NB4 (cell line): ENCODE measurements around the gene TCHH.

ENCODE experiments used
- DNase-seq: peaks from one replicate; pipeline ENCODE4 v3.0.0; 2010; ENCODE audit warnings: low read depth
- H3K4me3 ChIP-seq: one replicate; pipeline ENCODE4 v1.5.1; 2011; ENCODE audit warnings: mild to moderate bottlenecking, low read depth, low read length, moderate library complexity
- MYC ChIP-seq: IDR thresholded peaks from 2 replicates; pipeline ENCODE4 v1.6.1; 2011; ENCODE audit warnings: low read depth, low read length
- POLR2A ChIP-seq: IDR thresholded peaks from 2 replicates; pipeline ENCODE4 v1.6.1; 2011; ENCODE audit warnings: mild to moderate bottlenecking; ENCODE audit not compliant: insufficient read length; ENCODE audit errors: extremely low read depth
- TF ChIP-seq, protein P1 (sequence below): IDR thresholded peaks from one replicate; pipeline ENCODE4 v1.5.1; 2012; ENCODE audit warnings: low read depth, low read length
- TF ChIP-seq, protein P2 (sequence below): IDR thresholded peaks from 2 replicates; pipeline ENCODE4 v1.6.1; 2011; ENCODE audit warnings: low read depth, low read length

Gene TCHH

DNA sequence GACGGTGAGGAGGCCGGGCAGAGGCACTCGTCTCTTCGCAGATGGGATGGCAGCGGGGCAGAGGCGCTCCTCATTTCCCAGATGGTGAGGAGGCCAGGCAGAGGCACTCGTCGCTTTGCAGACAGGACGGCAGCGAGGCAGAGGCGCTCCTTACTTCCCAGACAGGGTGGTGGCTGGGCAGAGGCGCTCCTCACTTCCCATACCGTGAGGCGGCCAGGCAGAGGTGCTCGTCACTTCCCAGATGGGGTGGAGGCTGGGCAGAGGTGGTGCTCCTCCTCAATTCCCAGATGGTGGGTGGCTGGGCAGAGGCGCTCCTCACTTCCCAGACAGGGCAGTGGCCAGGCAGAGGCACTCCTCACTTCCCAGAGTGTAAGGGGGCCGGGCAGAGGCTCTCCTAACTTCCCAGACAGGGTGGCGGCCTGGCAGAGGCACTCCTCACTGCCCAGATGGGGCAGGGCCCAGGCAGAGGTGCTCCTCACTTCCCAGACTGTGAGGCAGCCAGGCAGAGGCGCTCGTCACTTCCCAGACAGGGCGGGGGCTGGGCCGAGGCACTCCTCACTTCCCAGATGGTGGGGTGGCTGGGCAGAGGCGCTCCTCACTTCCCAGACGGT is 36.3 kb downstream of the TCHH start:
- no peak overlapping the region for H3K4me3 ChIP-seq
- TF ChIP-seq, protein P1, sequence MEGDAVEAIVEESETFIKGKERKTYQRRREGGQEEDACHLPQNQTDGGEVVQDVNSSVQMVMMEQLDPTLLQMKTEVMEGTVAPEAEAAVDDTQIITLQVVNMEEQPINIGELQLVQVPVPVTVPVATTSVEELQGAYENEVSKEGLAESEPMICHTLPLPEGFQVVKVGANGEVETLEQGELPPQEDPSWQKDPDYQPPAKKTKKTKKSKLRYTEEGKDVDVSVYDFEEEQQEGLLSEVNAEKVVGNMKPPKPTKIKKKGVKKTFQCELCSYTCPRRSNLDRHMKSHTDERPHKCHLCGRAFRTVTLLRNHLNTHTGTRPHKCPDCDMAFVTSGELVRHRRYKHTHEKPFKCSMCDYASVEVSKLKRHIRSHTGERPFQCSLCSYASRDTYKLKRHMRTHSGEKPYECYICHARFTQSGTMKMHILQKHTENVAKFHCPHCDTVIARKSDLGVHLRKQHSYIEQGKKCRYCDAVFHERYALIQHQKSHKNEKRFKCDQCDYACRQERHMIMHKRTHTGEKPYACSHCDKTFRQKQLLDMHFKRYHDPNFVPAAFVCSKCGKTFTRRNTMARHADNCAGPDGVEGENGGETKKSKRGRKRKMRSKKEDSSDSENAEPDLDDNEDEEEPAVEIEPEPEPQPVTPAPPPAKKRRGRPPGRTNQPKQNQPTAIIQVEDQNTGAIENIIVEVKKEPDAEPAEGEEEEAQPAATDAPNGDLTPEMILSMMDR, result no peak
- TF ChIP-seq, protein P2, sequence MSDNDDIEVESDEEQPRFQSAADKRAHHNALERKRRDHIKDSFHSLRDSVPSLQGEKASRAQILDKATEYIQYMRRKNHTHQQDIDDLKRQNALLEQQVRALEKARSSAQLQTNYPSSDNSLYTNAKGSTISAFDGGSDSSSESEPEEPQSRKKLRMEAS, result no peak
- no peak for TF ChIP-seq POLR2A
- no peak for TF ChIP-seq MYC
- DNase-seq, result no peak

DNA sequence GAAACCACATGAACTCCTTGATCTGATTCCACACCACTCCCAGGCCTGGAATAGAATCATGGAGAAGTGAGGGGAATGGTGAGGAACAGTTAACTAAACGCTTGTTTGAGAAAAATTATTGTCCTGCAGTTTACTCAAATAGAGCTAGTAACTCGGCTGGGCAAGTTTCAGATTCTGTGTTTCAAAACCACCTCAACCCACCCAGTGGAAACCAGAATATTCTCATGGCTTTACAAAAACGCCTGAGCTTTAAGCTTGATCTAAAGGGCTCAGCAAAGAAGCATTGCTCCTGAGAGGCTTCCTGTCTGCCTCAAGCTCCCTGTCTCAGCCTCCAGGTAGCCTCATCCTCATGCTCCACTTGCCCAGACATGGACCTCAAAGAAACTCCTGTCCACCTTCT is 42.9 kb downstream of the TCHH start:
- TF ChIP-seq, protein P2, result no peak
- TF ChIP-seq, protein P1, result no peak
- TF ChIP-seq MYC (no peak), POLR2A (no peak)
- no peak for DNase-seq
- no peak overlapping the region for H3K4me3 ChIP-seq

DNA sequence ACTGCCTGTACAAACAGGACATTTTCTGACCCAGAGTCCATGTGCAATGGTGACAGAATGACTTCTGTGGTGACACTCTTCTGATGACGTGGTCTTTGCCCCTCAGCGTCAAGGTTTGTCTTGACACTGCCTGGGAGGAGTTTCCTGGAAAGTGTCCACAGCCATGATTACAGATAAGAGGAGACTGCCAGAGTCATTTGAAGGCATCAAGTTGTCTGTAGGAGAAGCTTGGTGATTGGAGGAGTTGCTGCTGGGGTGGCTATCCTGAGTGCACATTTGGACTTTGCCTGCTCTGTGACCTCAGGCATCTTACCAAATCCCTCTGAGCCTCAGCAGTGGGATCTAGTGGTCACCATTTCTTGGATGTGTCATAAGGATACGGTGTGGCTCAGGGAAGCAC is 44.1 kb downstream of the TCHH start:
- no peak overlapping the region for H3K4me3 ChIP-seq
- TF ChIP-seq POLR2A (no peak), MYC (no peak)
- TF ChIP-seq, protein P1, result no peak
- TF ChIP-seq, protein P2, result no peak
- DNase-seq, result no peak

DNA sequence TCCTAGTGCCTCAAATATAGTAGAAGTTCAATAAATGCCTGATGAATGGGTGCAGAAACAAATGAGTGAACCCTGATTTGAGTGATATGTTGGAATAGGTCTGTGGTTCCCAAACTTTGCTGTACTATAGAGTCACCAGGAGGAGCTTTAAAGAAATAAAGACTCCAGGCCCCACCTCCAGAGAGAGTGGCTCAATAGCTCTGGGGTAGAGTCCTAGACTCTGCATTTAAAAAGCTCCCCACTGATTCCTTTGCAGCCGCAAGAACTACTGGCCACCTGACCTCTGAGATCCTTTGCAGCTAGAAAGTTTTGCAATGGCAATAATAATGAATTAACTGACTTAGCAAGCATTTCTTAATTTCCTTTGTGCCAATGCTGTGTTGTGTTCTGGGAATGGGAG is 47.3 kb downstream of the TCHH start:
- H3K4me3 ChIP-seq, result no peak overlapping the region
- TF ChIP-seq MYC, result no peak
- TF ChIP-seq, protein P2, result no peak
- TF ChIP-seq POLR2A, result no peak
- TF ChIP-seq, protein P1, result no peak
- no peak for DNase-seq

DNA sequence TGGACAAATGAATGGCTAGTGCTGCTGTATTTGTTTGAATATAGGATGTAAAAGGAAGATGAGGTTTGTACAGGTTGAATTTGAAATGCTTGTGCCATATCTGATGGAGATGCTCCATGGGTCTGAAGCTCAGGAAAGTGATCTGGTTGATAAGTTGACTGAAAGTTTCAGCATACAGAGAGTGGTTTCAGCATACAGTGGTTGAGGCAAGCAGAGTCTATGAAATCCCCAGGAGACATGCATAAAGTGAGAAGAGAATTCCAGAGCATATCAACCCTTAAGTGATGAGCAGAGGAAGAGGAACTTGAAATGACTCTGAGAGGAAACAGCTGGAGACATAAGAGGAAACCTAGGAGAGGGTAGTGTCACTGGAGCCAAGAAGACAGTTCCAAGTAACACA is 48.1 kb downstream of the TCHH start:
- TF ChIP-seq, protein P2, result no peak
- TF ChIP-seq MYC (no peak), POLR2A (no peak)
- TF ChIP-seq, protein P1, result no peak
- H3K4me3 ChIP-seq, result no peak overlapping the region
- DNase-seq, result peak; percentile 11

DNA sequence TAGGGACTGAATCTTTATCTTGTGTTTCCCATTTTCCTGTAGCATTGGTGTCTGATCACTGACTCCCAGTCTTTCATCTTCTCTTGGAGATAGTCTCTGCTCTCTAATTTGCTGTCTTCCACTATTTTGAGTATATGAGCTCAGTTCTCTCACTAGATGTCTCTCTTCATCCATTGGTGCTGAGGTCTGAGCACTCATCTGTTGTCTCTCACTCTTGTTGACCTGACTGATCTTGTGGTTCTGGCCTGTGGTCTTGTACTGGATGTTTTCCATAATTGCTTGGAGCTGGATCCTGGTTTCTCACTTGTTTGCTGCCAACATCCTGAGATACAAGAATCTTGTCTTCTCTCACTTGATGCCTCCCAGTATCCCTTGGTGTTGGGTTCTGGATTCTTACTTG is 53.3 kb downstream of the TCHH start:
- TF ChIP-seq, protein P2, result no peak
- no peak for TF ChIP-seq POLR2A
- TF ChIP-seq, protein P1, result no peak
- no peak for TF ChIP-seq MYC
- DNase-seq, result no peak
- H3K4me3 ChIP-seq, result no peak overlapping the region
